ENCODE measurements around the gene FARP1.

Gene FARP1

GRCh38 chr13:98460516-98460915, 317.6 kb downstream of the FARP1 start:
- Histone ChIP-seq H4K20me1 (peaks cover 91% of the 10 kb centered on the region), H3K27ac (no peak overlapping the region), H3K27me3 (no peaks in the 10 kb centered on the region), H3K9me3 (no peaks in the 10 kb centered on the region), H3K9ac (no peak overlapping the region), H3K4me2 (no peak overlapping the region), H3K4me1 (peaks cover 32% of the 10 kb centered on the region), H3K36me3 (peaks cover 97% of the 10 kb centered on the region), H3K4me3 (no peak overlapping the region)
- TF ChIP-seq Cebpa-rat (IDR thresholded peaks at IDR 0.05) = no peak

- TF ChIP-seq Cebpa-rat (IDR thresholded peaks at IDR 0.05) = no peak
- Histone ChIP-seq H3K4me3 (no peak overlapping the region), H4K20me1 (peaks cover 91% of the 10 kb centered on the region), H3K9me3 (no peaks in the 10 kb centered on the region), H3K27ac (no peak overlapping the region), H3K4me1 (peaks cover 32% of the 10 kb centered on the region), H3K27me3 (no peaks in the 10 kb centered on the region), H3K36me3 (peaks cover 96% of the 10 kb centered on the region), H3K4me2 (peak overlapping the region; percentile 67), H3K9ac (no peak overlapping the region)
Measured at GRCh38 chr13:98461486-98462240, 318.8 kb downstream of the FARP1 start.

DNA sequence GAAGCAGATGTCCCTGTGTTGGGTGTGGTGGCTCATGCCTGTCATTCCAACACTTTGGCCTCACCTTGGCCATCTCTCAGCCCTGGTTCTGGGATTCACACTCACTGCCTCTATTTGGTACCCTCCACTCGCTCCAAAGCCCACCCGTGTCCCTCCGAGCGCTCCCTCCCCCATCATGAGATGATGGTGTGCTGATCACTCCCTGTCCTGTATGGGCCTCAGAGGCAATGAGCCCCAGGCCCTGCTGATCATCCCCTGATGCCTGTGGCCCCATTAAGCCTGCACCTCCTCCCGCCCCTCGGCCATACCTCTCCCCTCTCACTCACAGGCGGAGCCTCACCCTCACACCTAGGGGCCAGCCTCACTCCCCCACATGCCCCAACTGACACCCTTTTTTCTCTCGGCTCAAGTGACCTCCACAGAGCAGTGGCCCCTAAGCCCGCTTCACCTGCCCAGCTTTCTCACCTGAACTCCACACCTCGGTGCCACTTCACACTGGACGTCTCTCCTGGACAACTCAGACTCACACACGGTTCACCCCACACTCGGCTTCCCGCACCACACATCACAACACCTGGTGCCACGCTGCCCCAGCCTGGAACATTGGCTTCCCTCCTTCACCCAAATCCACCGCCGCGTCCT, 319.5 kb downstream of the FARP1 start:
- no peak for TF ChIP-seq Cebpa-rat (IDR thresholded peaks at IDR 0.05)
- H3K36me3 ChIP-seq = peaks cover 96% of the 10 kb centered on the region

DNA sequence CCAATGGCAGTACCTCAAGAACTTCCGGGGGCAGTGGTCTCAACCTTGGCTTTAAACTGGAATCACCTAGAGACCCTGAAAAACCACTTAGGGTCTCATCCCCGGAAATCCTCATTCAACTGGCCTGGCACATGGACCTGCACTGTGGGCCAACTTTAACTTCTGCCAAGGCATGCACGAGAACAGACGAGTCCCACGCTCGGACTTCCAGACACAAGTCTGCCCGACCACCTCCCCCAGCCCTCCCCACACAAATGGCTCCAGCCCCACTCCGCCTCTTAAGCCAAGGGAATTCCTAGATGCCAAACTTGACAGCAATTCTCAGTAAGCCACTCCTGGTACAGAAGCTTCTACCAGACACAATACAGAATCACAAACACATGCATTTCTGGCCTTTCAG, 320.1 kb downstream of the FARP1 start:
- no peak overlapping the region for H3K27ac ChIP-seq
- H4K20me1 ChIP-seq = peaks cover 91% of the 10 kb centered on the region
- no peak overlapping the region for H3K4me3 ChIP-seq
- peaks cover 38% of the 10 kb centered on the region for H3K4me1 ChIP-seq
- TF ChIP-seq Cebpa-rat (IDR thresholded peaks at IDR 0.05) = no peak
- H3K4me2 ChIP-seq = peak overlapping the region; percentile 67
- H3K27me3 ChIP-seq = no peaks in the 10 kb centered on the region
- peaks cover 96% of the 10 kb centered on the region for H3K36me3 ChIP-seq
- H3K9ac ChIP-seq = no peak overlapping the region
- no peaks in the 10 kb centered on the region for H3K9me3 ChIP-seq

More for the DNA sequence above, 319.5 kb downstream of the FARP1 start:
- H3K9ac ChIP-seq = no peak overlapping the region
- H4K20me1 ChIP-seq = peaks cover 91% of the 10 kb centered on the region
- H3K4me2 ChIP-seq = peak overlapping the region; percentile 67
- no peak overlapping the region for H3K4me3 ChIP-seq
- no peaks in the 10 kb centered on the region for H3K27me3 ChIP-seq
- peaks cover 33% of the 10 kb centered on the region for H3K4me1 ChIP-seq
- H3K27ac ChIP-seq = no peak overlapping the region
- H3K9me3 ChIP-seq = no peaks in the 10 kb centered on the region

DNA sequence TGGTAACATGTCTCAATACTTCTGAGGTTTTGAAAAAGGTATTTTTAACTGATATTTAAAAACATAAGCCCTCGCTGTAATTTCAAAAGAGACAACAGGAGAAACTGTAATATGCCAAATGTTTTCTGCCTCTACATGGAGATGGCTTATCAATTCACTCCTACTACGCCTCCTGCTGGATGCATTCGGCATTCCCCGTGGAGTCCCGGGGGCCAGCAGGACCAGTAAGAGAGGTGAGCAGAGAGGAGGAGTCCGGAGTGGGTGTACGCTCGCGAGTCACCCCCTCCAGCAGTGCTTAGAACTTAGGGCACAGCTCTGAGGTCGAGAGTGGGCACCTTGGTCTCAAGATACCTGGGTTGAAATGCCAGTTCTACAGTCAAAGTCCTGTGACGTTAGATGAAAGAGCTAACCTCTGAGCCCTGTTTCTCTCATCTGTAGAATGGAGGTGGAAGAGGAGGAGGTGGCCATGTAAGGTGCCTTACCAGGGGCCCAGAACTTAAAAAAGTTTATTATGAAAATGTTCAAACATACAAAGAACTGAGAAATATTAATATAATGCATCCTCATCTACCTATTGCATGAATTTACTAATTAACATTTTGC, 323.8 kb downstream of the FARP1 start:
- Histone ChIP-seq H3K27ac (no peak overlapping the region), H3K27me3 (no peaks in the 10 kb centered on the region), H3K9ac (no peak overlapping the region), H3K9me3 (no peaks in the 10 kb centered on the region), H3K4me2 (no peak overlapping the region), H3K36me3 (peaks cover 96% of the 10 kb centered on the region), H4K20me1 (peaks cover 91% of the 10 kb centered on the region), H3K4me1 (peaks cover 28% of the 10 kb centered on the region), H3K4me3 (no peak overlapping the region)
- TF ChIP-seq Cebpa-rat (IDR thresholded peaks at IDR 0.05) = no peak

GRCh38 chr13:98467263-98467985, 324.5 kb downstream of the FARP1 start:
- H3K36me3 ChIP-seq = peaks cover 97% of the 10 kb centered on the region
- H3K9ac ChIP-seq = no peak overlapping the region
- no peaks in the 10 kb centered on the region for H3K9me3 ChIP-seq
- no peaks in the 10 kb centered on the region for H3K27me3 ChIP-seq
- no peak for TF ChIP-seq Cebpa-rat (IDR thresholded peaks at IDR 0.05)
- H3K27ac ChIP-seq = no peak overlapping the region
- H3K4me1 ChIP-seq = peaks cover 21% of the 10 kb centered on the region
- H3K4me3 ChIP-seq = no peak overlapping the region
- H4K20me1 ChIP-seq = peaks cover 91% of the 10 kb centered on the region
- no peak overlapping the region for H3K4me2 ChIP-seq

DNA sequence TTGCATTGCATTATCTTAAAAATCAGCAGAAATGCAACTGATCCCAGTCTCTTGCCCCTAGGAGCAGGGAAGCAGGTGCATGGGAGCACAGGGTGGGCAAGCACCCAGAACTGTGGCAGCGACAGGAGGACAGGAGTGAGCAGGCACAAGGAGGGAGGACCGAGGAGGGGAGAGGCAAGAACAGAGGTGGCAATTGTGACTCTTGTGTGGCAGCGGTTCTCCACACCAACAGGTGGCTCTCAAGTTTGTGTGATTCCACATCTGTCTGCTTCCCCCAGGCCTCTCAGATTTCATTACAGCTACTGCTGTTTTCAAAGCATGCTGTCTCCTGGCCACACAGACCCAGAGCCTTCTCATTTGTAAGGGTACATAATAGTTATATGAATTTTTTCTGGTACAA, 325.5 kb downstream of the FARP1 start:
- H3K36me3 ChIP-seq = peaks cover 97% of the 10 kb centered on the region
- no peaks in the 10 kb centered on the region for H3K27me3 ChIP-seq
- H3K27ac ChIP-seq = no peak overlapping the region
- peaks cover 82% of the 10 kb centered on the region for H4K20me1 ChIP-seq
- H3K4me2 ChIP-seq = no peak overlapping the region
- no peak overlapping the region for H3K4me3 ChIP-seq
- no peak for TF ChIP-seq Cebpa-rat (IDR thresholded peaks at IDR 0.05)
- peaks cover 11% of the 10 kb centered on the region; the same call in 1 of the 2 replicates for H3K4me1 ChIP-seq
- H3K9ac ChIP-seq = no peak overlapping the region
- peaks cover 1% of the 10 kb centered on the region for H3K9me3 ChIP-seq

DNA sequence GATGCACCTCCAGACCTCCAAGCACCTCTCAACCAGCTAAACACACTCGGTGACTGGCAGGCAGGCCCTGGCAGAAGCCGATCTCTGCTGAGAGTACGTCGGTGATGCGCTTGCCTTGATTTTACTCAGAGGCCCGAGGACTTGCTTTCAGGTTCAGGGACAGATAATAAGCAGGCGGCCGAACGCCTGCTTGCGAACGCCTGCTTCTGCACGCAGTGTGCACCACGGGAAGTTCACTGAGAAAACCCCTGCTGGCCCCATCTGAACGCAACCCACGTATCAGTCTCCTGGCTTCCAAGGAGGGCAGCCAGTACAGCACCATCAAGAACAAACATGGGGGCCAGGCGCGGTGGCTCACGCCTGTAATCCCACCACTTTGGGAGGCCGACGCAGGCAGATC, 326.0 kb downstream of the FARP1 start:
- no peak overlapping the region for H3K9ac ChIP-seq
- H3K27me3 ChIP-seq = no peaks in the 10 kb centered on the region
- peaks cover 97% of the 10 kb centered on the region for H3K36me3 ChIP-seq
- H3K4me3 ChIP-seq = no peak overlapping the region
- H3K9me3 ChIP-seq = peaks cover 7% of the 10 kb centered on the region
- no peak overlapping the region for H3K27ac ChIP-seq
- TF ChIP-seq Cebpa-rat (IDR thresholded peaks at IDR 0.05) = no peak
- H3K4me1 ChIP-seq = peaks cover 7% of the 10 kb centered on the region; the same call in 1 of the 2 replicates
- peaks cover 81% of the 10 kb centered on the region for H4K20me1 ChIP-seq
- no peak overlapping the region for H3K4me2 ChIP-seq

- peaks cover 96% of the 10 kb centered on the region for H3K36me3 ChIP-seq
- H3K27ac ChIP-seq = no peak overlapping the region
- peaks cover 14% of the 10 kb centered on the region for H3K9me3 ChIP-seq
- no peak overlapping the region for H3K9ac ChIP-seq
- H4K20me1 ChIP-seq = peaks cover 87% of the 10 kb centered on the region
- TF ChIP-seq Cebpa-rat (IDR thresholded peaks at IDR 0.05) = no peak
- H3K4me3 ChIP-seq = no peak overlapping the region
- H3K4me2 ChIP-seq = no peak overlapping the region
- H3K27me3 ChIP-seq = no peaks in the 10 kb centered on the region
- peaks cover 8% of the 10 kb centered on the region for H3K4me1 ChIP-seq
Measured at GRCh38 chr13:98470920-98471319, 328.0 kb downstream of the FARP1 start.
